Nasal cavity respiratory epithelium epithelial cell of viscerocranial mucosa (primary cell): Measurements from ENCODE around the gene TBC1D22B. TPM values are rescaled to one million over a fixed set of nuclear protein-coding genes. Genes with fewer than 3 reads are reported as not detected.

Experiments
- total RNA-seq: library from RNA; depleted of rRNA; stranded (reverse); fragments of >200 nt; gene quantifications from 2 replicates; pipeline ENCODE4 v1.2.3, GENCODE V29; 2014

Gene TBC1D22B
- 8.2 and 11.8 TPM in 2 replicates for total RNA-seq

GRCh38 chr6:37257634-37258404 is at the start of gene TBC1D22B, which contains the start of gene TMEM217:
TSS of gene TBC1D22B (plus strand) at chr6:37257772. CDS start at chr6:37257918, 146 bp downstream.
TSS of gene TMEM217 (minus strand) at chr6:37258144. CDS start at chr6:37219030, 39,114 bp downstream.

GRCh38 chr6:37353761-37354525 is 96.4 kb downstream of the TBC1D22B start, which contains the start of gene RNF8:
TSS of gene RNF8 (plus strand) at chr6:37353983. CDS start at chr6:37354165, 182 bp downstream.

Other genes starting within 250 kb of the TBC1D22B start
- 50.2 and 51.4 TPM in 2 replicates for gene PIM1, start 87.6 kb upstream of the TBC1D22B start, total RNA-seq
- 0.68 and 1.5 TPM in 2 replicates for gene TMEM217, start 372 bp downstream of the TBC1D22B start, total RNA-seq
- 18.8 and 32.3 TPM in 2 replicates for gene RNF8, start 96.2 kb downstream of the TBC1D22B start, total RNA-seq
- gene CMTR1, start 175.4 kb downstream of the TBC1D22B start, total RNA-seq: 22.9 and 27.7 TPM in 2 replicates
- gene CCDC167, start 242.1 kb downstream of the TBC1D22B start, total RNA-seq: 13.8 and 18.5 TPM in 2 replicates